Body of pancreas (tissue), 4 donors: ENCODE data around the gene RPS25. TPM values are rescaled to one million over a fixed set of nuclear protein-coding genes. Genes with fewer than 3 reads are reported as not detected.
"Not testable (repeated sequence)": the region's sequence is repeated elsewhere in the genome, so short reads cannot be mapped to it uniquely, and the experiment has no call there.

Experiments used
- ATAC-seq: fragments of 150-250 bp; one replicate; pipeline ENCODE4 v1.9.1; 2016
- DNase-seq, 4 donors: peaks; one replicate each; pipeline ENCODE4 v3.0.0-alpha.2; 2019
- H3K27ac ChIP-seq, 4 donors: fragments of 200-600 bp; sonication (generic); 1 replicate in 3 of 4; 2 replicates in 1 of 4; pipeline versions ENCODE4 v1.5.1 to v1.6.1; 2016 to 2019; ENCODE audit warnings: mild to moderate bottlenecking in 1 of 4, mixed read lengths in 1 of 4, moderate library complexity in 1 of 4
- H3K27me3 ChIP-seq, 2 donors: fragments of 200-600 bp; sonication (generic); one replicate each; pipeline ENCODE4 v1.6.0; 2016; ENCODE audit warnings: mild to moderate bottlenecking in 1 of 2
- H3K36me3 ChIP-seq, 2 donors: fragments of 200-600 bp; sonication (generic); replicated peaks in 1 of 2; 2 replicates each; pipeline ENCODE4 v1.5.1; 2016; ENCODE audit warnings: low read depth in 2 of 2; ENCODE audit not compliant: insufficient read depth in 1 of 2
- H3K4me1 ChIP-seq: fragments of 200-600 bp; sonication (generic); one replicate; pipeline ENCODE4 v1.6.0; 2016
- H3K4me3 ChIP-seq, 2 donors: fragments of 200-600 bp; sonication (generic); 1 replicate in 1 of 2; 2 replicates in 1 of 2; pipeline ENCODE4 v1.5.1; 2016 to 2019
- H3K9me3 ChIP-seq, 3 donors: fragments of 200-600 bp; sonication (generic); 1 replicate in 2 of 3; 2 replicates in 1 of 3; pipeline ENCODE4 v1.5.1; 2016
- CTCF ChIP-seq, 7 experiments: fragments of 450-650 bp in 4 of 7; fragments of 200-600 bp in 3 of 7; sonication (generic) in 3 of 7; IDR thresholded peaks; one replicate each; pipeline ENCODE4 v1.5.1; 2016 to 2019; ENCODE audit warnings: antibody characterized with exemption in 7 of 7
- POLR2A ChIP-seq, 3 donors: fragments of 450-650 bp; IDR thresholded peaks; one replicate each; pipeline ENCODE4 v1.6.1; 2016; ENCODE audit warnings: antibody characterized with exemption in 3 of 3, mild to moderate bottlenecking in 2 of 3
- WGBS, 2 donors: methylation state at CpG; one replicate each; pipeline ENCODE4 v1.1.5; 2017; 5-methylcytosine and 5-hydroxymethylcytosine counted together
- intact Hi-C: fragments of 100-400 bp; cut with DNase I; formaldehyde crosslinking; loops from one replicate; pipeline ENCODE4 v1.15.1; 2023
- total RNA-seq, 2 donors: library from RNA; depleted of rRNA; stranded (reverse); fragments of >200 nt; gene quantifications; one replicate each; pipeline ENCODE4 v1.1.0, GENCODE V29; 2016

Gene RPS25
- total RNA-seq, 2 donors from 2014 or later: 824 to 1,261 TPM

GRCh38 chr11:118980191-118980881 lies 37.8 kb downstream of the RPS25 start:
- Histone ChIP-seq H3K27me3 (no peaks in the 10 kb centered on the region), H3K36me3 (no peaks in the 10 kb centered on the region), H3K27ac (no peak overlapping the region), H3K4me1 (no peaks in the 10 kb centered on the region), H3K9me3 (no peaks in the 10 kb centered on the region), H3K4me3 (no peak overlapping the region)
- peak in 1 of 4 donors; percentile 20 for DNase-seq
- WGBS, 2 donors: 25 to 31% methylated on average over 19 to 21 of the region's 21 CpGs
- intact Hi-C loops: no loop called here
- no peak for TF ChIP-seq POLR2A (IDR thresholded peaks at IDR 0.05)
- ATAC-seq: no peak

DNA sequence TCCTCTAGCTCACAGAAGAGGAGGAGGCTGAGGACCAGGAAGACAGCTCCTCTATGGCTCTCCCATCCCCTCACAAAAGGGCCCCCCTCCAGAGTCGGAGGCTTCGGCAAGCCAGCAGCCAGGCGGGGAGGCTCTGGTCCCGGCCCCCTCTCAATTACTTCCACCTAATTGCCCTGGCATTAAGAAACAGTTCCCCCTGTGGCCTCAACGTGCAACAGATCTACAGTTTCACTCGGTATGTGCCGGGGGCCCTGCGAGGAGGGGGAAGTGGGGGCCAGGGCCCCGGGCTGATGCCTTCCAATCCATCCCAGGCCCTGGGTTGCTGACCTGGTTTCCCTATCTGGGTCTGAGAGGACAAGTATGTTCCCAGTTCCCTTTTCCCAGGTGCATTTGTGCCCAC lies 38.7 kb downstream of the RPS25 start:
- H3K9me3 ChIP-seq: no peaks in the 10 kb centered on the region
- no peak overlapping the region for H3K4me3 ChIP-seq
- TF ChIP-seq POLR2A (IDR thresholded peaks at IDR 0.05) (no peak), CTCF (IDR thresholded peaks at IDR 0.05) (no peak)
- H3K27me3 ChIP-seq: no peaks in the 10 kb centered on the region
- intact Hi-C loops: no loop called here
- H3K4me1 ChIP-seq: no peaks in the 10 kb centered on the region
- ATAC-seq: no peak
- DNase-seq: no peak
- H3K36me3 ChIP-seq: no peaks in the 10 kb centered on the region
- 52 to 56% methylated on average over 9 of the region's 9 CpGs for WGBS, 2 donors
- H3K27ac ChIP-seq: no peak overlapping the region

DNA sequence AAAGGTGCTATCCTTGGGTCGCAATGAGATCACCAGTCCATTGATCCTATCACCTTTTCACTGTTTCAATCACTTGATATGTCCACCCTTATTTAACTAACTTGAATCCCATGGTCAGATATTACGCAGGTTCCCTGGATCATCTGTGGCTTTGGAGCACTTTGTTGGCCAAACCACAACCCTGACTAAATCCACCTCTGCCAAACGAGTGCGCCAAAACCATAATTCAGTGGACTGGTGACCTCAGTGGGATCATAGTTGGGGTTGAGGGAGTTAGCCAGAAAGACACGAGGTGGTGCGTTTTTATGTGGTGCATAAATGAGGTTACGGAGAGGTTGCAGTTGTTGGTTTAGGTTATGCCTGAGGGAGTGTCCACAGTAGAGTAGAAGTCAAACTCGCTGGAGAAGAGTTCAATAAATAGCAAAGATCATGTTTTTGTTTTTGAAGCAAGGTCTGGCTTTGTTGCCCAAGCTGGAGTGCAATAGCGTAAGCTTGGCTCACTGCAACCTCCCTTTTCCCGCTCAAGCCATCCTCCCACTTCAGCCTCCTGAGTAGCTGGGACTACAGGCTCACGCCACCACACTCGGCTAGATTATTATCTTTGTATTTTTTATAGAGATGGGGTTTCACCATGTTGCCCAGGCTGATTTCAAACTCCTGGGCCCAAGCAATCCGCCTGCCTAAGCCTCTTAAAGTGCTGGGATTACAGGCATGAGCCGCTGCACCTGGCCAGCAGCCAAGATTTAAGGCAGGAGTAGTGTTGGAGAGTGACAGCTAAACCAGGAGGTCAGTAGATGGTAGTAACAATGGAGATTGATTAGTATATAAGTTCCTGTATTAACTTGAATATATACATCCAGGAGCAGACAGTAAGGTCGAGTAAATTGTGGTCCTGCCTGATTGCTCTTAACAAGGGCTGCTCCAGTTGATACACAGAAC lies 42.1 kb downstream of the RPS25 start:
- H3K9me3 ChIP-seq: no peaks in the 10 kb centered on the region
- H3K4me3 ChIP-seq: no peak overlapping the region
- intact Hi-C loops: no loop called here
- 77 to 79% methylated on average over 15 of the region's 15 CpGs for WGBS, 2 donors
- no peaks in the 10 kb centered on the region for H3K36me3 ChIP-seq
- H3K4me1 ChIP-seq: peaks cover 4% of the 10 kb centered on the region
- TF ChIP-seq CTCF (IDR thresholded peaks at IDR 0.05) (no peak), POLR2A (IDR thresholded peaks at IDR 0.05) (no peak)
- H3K27me3 ChIP-seq: no peaks in the 10 kb centered on the region
- no peak overlapping the region for H3K27ac ChIP-seq
- peak in 1 of 4 donors; percentile 19 for DNase-seq
- no peak for ATAC-seq

DNA sequence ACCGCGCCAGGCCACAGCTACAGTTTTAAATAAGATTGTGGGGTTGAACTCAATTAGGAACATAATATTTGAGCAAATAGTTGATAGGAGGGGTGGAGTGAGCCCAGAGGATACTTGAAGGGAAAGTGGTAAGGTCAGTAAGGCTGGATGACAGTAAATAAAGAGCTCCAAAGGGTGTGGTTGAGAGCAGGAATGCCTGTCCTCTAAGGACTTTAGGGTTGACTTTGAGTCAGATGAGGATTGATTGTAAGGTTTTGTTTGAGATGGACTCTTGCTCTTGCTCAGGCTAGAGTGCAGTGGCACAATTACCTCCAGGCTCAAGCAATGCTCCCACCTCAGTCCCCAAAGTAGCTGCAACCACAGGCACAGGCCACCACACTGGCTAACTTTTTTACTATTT lies 44.2 kb downstream of the RPS25 start:
- 89 to 91% methylated on average over 2 of the region's 2 CpGs for WGBS, 2 donors
- Histone ChIP-seq H3K4me3 (no peak overlapping the region), H3K36me3 (no peaks in the 10 kb centered on the region), H3K27ac (no peak overlapping the region), H3K27me3 (no peaks in the 10 kb centered on the region), H3K4me1 (peaks cover 4% of the 10 kb centered on the region), H3K9me3 (no peaks in the 10 kb centered on the region)
- DNase-seq (no peak), ATAC-seq (no peak)
- intact Hi-C loops: no loop called here
- TF ChIP-seq POLR2A (IDR thresholded peaks at IDR 0.05) (no peak), CTCF (IDR thresholded peaks at IDR 0.05) (no peak)

- H3K9me3 ChIP-seq: no peaks in the 10 kb centered on the region
- 27 to 42% methylated on average over 3 to 30 of the region's 33 CpGs for WGBS, 2 donors
- no peaks in the 10 kb centered on the region for H3K36me3 ChIP-seq
- no peak within 1 kb of the TSS for H3K27ac ChIP-seq
- DNase-seq (no peak), ATAC-seq (no peak)
- H3K4me3 ChIP-seq: no peak within 1 kb of the TSS
- intact Hi-C loops: no loop called here
- TF ChIP-seq POLR2A (IDR thresholded peaks at IDR 0.05) (no peak), CTCF (IDR thresholded peaks at IDR 0.05) (no peak)
- H3K27me3 ChIP-seq: no peaks in the 10 kb centered on the region
- peaks cover 4% of the 10 kb centered on the region for H3K4me1 ChIP-seq
These were observed 46.5 kb downstream of the RPS25 start, which contains the start of gene FOXR1 for GRCh38 chr11:118971646-118972045. FOXR1 (plus strand) TSS chr11:118971761; CDS start chr11:118971932, 171 bp downstream.

DNA sequence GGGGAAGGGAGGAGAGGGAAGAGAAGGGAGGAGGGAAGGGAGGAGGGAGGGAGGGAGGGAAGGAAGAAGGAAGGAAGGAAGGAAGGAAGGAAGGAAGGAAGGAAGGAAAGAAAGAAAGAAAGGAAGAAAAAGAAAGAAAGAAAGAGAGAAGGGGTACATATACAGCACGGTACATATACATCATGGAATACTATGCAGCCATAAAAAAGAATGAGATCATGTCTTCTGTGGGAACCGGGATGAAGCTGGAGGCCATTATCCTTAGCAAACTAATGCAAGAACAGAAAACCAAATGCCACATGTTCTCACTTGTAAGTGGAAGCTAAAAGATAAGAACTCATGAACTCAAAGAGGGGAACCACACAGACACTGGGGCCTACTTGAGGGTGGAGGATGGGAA lies 48.6 kb downstream of the RPS25 start:
- H3K4me1 ChIP-seq, ATAC-seq, H3K4me3 ChIP-seq, intact Hi-C loops, H3K9me3 ChIP-seq, H3K36me3 ChIP-seq, DNase-seq, H3K27me3 ChIP-seq, H3K27ac ChIP-seq: not testable (repeated sequence)
- WGBS, 2 donors: 91 to 92% methylated on average over 2 of the region's 2 CpGs
